ENCODE measurements around the gene MYO3B.

MYO3B gene

DNA sequence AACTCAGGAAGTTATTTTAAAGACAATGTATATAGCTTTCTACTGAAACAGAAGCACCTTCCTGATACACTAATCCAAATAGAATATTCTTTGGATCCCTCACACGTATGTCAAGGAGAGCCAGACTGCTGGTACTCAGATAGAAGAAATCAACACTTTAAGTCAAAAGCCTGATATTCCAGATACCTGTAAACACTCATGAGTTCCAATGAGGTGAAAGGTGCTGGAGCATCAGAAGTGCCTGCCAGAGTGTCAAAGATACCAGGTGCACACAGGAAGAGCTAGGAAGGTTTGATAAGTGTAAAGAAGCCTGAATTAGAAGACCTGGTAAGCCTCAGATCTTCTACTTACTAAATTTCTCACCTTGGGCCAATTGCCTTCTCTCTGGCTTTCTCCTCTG lies 310.9 kb downstream of the MYO3B start:
- TF ChIP-seq, protein P1, sequence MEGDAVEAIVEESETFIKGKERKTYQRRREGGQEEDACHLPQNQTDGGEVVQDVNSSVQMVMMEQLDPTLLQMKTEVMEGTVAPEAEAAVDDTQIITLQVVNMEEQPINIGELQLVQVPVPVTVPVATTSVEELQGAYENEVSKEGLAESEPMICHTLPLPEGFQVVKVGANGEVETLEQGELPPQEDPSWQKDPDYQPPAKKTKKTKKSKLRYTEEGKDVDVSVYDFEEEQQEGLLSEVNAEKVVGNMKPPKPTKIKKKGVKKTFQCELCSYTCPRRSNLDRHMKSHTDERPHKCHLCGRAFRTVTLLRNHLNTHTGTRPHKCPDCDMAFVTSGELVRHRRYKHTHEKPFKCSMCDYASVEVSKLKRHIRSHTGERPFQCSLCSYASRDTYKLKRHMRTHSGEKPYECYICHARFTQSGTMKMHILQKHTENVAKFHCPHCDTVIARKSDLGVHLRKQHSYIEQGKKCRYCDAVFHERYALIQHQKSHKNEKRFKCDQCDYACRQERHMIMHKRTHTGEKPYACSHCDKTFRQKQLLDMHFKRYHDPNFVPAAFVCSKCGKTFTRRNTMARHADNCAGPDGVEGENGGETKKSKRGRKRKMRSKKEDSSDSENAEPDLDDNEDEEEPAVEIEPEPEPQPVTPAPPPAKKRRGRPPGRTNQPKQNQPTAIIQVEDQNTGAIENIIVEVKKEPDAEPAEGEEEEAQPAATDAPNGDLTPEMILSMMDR (IDR thresholded peaks at IDR 0.05; ENCODE audit: extremely low read depth, insufficient read depth, missing control alignments) = no peak
- in situ Hi-C loops (cut with MboI; ENCODE audit: low pct_unique_long_range_greater_than_20kb, low sequenced_read_pairs, unreplicated experiment) = no loop called here
- DNase-seq (ENCODE audit: low spot score) = no peak

DNA sequence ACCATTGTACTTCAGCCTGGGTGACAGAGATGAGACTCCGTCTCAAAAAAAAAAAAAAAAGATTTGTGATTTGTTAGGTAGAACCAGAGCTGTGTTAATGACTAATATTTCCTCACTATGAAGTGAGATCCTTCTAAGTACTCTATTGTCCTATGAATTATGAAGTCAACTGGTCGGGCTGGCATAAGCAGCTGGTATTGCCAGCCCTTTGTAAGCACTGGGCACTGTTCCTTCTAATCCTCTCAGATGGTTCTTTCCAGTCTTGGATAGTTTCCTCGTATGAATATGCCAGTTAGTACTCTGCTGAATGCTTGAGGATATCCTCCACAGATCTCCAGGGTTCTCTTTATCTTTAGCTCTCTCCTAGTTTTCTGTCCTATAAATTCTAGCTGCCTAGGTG lies 314.1 kb downstream of the MYO3B start:
- TF ChIP-seq, protein P1 (IDR thresholded peaks at IDR 0.05; ENCODE audit: extremely low read depth, insufficient read depth, missing control alignments) = no peak
- in situ Hi-C loops (cut with MboI; ENCODE audit: low pct_unique_long_range_greater_than_20kb, low sequenced_read_pairs, unreplicated experiment) = no loop called here
- no peak for DNase-seq (ENCODE audit: low spot score)

DNA sequence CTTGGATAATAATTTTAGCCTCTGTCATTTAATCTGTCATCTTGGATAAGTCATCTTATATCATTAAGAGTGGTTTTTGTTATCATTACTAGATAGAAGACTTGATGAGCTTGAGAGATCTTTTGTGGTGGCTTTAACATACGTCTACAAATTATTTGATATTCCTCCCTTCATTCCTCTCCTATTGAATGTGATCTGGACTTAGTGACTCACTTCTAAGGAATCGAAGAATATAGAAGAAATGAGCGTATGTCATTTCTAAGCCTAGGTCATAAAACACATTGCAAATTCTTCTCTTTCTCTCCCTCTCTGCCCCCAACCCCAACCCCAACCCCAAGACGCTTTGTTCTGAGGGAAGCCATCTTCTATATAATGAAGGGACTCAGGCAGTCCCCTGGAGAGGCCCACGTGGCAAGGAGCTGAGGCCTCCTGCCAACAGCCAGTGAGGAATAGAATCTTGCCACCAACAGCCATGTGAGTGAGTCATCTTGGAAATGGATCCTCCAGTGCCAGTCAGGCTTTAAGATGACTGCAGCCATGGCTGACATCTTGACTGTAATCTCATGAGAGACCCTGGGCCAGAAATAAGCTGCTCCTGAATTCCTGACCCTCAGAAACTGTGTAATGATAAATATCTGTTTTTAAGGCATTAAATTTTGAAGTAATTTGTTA lies 315.6 kb downstream of the MYO3B start:
- in situ Hi-C loops (cut with MboI; ENCODE audit: low pct_unique_long_range_greater_than_20kb, low sequenced_read_pairs, unreplicated experiment) = no loop called here
- TF ChIP-seq, protein P1 (IDR thresholded peaks at IDR 0.05; ENCODE audit: extremely low read depth, insufficient read depth, missing control alignments) = no peak
- DNase-seq (ENCODE audit: low spot score) = no peak

DNA sequence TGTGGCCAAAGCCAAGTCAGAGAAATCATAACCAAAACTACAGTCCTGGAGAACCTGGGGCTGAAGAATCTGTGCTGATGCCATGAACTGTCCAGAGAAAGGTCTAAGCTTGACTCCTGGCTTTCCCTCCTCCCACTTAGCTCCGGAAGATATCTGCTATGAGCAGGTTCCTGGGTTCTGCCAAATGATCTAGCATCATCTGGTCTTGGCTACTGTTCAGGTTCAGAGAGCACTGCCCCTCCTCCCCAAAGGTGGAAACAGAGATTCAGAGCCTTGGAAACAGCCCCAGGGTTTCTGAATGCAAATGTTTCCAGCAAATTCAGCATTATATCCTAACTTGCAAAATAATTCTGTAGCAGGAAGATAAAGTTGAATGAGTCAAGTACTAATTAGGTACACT lies 317.9 kb downstream of the MYO3B start:
- in situ Hi-C loops (cut with MboI; ENCODE audit: low pct_unique_long_range_greater_than_20kb, low sequenced_read_pairs, unreplicated experiment) = no loop called here
- TF ChIP-seq, protein P1 (IDR thresholded peaks at IDR 0.05; ENCODE audit: extremely low read depth, insufficient read depth, missing control alignments) = no peak
- DNase-seq (ENCODE audit: low spot score) = no peak

DNA sequence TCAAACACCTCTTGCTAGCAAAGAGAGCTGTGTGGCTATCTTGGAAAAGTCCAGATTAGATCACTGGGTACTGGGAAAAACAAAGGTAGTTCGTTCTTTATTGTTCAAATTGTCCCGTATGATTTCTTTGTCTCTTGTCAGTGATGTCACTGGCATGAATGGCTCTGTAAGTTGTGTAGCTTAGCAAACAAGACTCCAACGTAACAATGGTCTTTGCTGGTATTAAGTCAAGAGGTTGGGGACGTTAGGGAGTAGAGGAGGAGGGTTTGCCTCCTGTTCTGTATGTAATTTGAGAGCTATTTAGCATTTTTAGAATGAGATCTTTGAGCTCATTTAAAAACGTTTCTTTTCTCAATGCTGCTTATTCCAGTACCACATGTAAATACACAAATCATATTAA lies 320.7 kb downstream of the MYO3B start:
- in situ Hi-C loops (cut with MboI; ENCODE audit: low pct_unique_long_range_greater_than_20kb, low sequenced_read_pairs, unreplicated experiment) = no loop called here
- DNase-seq (ENCODE audit: low spot score) = no peak
- TF ChIP-seq, protein P1 (IDR thresholded peaks at IDR 0.05; ENCODE audit: extremely low read depth, insufficient read depth, missing control alignments) = no peak

DNA sequence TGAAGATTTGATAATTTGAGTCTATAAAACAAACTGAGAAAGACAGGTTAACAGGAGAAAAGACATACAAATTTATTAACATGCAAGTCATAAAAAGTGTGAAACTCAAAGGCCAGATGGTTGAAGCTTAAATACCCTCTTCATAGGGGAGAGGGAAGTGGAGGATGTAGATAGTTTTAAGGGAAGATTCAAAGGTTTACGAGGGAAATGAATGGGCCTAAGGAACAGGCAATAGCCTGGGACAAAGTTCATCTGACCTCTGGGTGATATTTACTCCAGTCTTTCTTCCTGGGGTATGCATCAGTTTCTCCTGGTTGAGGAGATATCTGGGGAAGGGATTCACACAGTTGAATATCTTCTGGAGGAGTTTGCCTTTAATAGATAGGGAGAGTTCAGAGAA lies 322.2 kb downstream of the MYO3B start:
- no peak for DNase-seq (ENCODE audit: low spot score)
- TF ChIP-seq, protein P1 (IDR thresholded peaks at IDR 0.05; ENCODE audit: extremely low read depth, insufficient read depth, missing control alignments) = no peak
- in situ Hi-C loops (cut with MboI; ENCODE audit: low pct_unique_long_range_greater_than_20kb, low sequenced_read_pairs, unreplicated experiment) = no loop called here
